Vagina (tissue), 2 donors: Measurements from ENCODE around the gene FRMD6.

Experiments used
- POLR2A ChIP-seq, 2 donors: fragments of 450-650 bp; IDR thresholded peaks; one replicate each; pipeline ENCODE4 v1.6.1; 2017; ENCODE audit warnings: antibody characterized with exemption in 2 of 2, mild to moderate bottlenecking in 2 of 2, moderate library complexity in 2 of 2
- POLR2AphosphoS5 ChIP-seq, 2 donors: sonication (generic); formaldehyde crosslinking; IDR thresholded peaks; one replicate each; pipeline ENCODE4 v1.9.0; 2017; ENCODE audit warnings: antibody characterized with exemption in 2 of 2, mild to moderate bottlenecking in 2 of 2, low read depth in 1 of 2; ENCODE audit not compliant: insufficient read depth in 1 of 2
- TF ChIP-seq, protein P1 (sequence below), 3 experiments: fragments of 450-650 bp in 2 of 3; fragments of 200-600 bp in 1 of 3; sonication (generic) in 1 of 3; IDR thresholded peaks; one replicate each; pipeline ENCODE4 v1.5.1; 2017 to 2019; ENCODE audit warnings: antibody characterized with exemption in 3 of 3, mild to moderate bottlenecking in 2 of 3, moderate library complexity in 2 of 3

GRCh38 chr14:51732494-51733112 is 80.9 kb downstream of the FRMD6 start:
- TF ChIP-seq, protein P1, sequence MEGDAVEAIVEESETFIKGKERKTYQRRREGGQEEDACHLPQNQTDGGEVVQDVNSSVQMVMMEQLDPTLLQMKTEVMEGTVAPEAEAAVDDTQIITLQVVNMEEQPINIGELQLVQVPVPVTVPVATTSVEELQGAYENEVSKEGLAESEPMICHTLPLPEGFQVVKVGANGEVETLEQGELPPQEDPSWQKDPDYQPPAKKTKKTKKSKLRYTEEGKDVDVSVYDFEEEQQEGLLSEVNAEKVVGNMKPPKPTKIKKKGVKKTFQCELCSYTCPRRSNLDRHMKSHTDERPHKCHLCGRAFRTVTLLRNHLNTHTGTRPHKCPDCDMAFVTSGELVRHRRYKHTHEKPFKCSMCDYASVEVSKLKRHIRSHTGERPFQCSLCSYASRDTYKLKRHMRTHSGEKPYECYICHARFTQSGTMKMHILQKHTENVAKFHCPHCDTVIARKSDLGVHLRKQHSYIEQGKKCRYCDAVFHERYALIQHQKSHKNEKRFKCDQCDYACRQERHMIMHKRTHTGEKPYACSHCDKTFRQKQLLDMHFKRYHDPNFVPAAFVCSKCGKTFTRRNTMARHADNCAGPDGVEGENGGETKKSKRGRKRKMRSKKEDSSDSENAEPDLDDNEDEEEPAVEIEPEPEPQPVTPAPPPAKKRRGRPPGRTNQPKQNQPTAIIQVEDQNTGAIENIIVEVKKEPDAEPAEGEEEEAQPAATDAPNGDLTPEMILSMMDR (IDR thresholded peaks at IDR 0.05): no peak
- no peak for TF ChIP-seq POLR2AphosphoS5 (IDR thresholded peaks at IDR 0.05; ENCODE audit: insufficient read depth in 1 of 2, low read depth in 1 of 2)
- no peak for TF ChIP-seq POLR2A (IDR thresholded peaks at IDR 0.05)
